Measurements from ENCODE around the gene RXRA. TPM values are rescaled to one million over a fixed set of nuclear protein-coding genes. Genes with fewer than 3 reads are reported as not detected.

Gene RXRA
- total RNA-seq, 1 donor from 2014 or later = 90.8 TPM

DNA sequence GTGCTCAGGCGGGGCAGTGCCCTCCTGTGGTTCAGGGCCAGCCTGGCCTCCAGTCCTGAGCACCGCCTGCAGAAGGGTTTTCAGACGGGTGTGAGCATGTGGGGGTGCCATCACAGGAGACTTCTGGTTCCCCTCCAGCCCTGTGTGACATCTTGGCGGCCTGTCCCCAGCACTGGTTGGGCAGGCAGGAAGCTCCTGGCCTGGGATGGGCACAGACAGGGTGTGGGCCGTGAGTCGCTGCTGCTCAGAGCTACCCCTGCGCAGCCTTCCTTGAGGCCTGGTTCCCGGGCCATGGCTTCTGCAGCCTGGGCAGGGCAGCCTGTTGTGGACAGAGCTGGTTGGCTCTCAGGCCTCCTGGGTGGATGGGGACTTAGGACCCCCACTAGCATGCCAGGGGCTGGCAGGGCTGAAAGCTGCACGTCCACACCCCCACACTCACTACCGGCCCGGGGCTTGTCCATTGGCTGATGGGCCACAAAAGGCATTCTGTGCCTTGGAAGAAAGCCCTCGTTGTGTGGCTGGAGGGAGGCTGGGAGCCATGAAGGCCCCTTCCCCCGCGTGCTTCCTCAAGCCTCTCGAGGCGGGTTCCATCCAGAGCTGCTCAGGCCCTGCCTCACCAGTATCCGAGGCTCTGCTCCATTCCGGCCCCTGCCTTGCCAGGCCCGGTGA, 58.7 kb downstream of the RXRA start:
- intact Hi-C loops (cut with micrococcal nuclease) = no loop called here
- ATAC-seq = peak; percentile 4
- no peak for DNase-seq

DNA sequence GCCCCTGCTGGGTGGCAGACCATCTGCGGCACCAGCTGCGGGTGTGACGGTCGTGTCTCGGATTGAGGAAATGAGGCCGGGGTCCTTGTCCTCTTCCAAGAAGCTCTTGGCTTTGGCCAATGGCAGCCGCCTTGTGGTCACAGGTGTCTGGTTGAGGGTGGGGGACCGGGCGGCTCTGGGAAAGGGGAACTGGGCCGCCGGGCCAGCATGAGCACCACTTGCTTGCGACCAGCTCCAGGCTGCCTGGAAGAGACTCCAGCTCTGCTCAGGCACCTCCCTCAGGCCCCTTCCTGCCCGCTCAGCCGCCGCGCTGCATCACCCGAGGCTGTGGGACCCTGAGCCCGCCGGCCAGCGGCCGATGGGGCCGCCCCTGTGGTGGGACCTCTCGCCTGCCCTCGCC, 59.7 kb downstream of the RXRA start:
- intact Hi-C loops (cut with micrococcal nuclease) = no loop called here
- no peak for ATAC-seq
- no peak for DNase-seq

DNA sequence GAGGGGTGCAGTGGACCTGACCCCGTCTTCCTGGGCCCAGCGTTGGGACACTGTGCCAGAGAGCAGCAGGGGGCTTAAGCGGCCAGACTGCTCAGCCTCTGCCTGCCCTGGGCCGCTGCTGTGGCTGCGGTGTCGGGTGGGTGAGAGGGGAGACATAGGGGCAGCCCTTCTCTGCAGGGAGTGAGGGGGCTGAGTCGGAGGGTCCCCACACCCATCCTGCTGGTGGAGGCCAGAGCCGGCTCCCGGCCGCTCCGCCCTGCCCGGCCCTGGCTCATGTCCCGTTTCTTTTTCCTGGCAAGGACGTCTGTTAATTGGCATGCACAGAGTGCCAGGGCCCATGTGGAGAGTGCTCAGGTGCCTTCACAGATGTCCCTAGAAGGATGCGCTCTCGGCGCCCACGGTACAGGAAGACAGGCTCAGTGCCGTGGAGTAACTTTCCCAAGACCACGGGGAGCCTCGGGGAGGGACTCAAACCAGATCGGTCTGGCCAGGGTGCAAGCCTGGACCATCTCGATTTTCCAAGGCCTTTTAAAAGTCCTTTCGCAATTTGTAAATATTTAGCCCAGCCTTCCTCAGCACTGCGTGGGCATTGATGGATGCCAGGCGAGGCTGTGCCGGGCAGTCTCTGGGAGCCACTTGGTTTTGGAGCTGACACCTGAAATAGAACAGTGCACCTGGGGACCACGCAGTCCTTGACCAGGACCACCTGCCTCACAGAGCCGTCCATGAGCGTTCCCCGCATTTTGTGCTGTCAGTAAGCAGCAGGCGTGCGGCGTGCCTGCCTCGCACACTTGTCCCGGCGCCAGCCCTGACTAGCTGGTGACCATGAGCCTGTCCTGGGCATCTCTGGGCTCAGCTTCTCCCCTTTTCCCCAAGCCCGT, 60.9 kb downstream of the RXRA start:
- DNase-seq (peak; percentile 73), ATAC-seq (peak; percentile 70)
- intact Hi-C loops (cut with micrococcal nuclease) = no loop called here

DNA sequence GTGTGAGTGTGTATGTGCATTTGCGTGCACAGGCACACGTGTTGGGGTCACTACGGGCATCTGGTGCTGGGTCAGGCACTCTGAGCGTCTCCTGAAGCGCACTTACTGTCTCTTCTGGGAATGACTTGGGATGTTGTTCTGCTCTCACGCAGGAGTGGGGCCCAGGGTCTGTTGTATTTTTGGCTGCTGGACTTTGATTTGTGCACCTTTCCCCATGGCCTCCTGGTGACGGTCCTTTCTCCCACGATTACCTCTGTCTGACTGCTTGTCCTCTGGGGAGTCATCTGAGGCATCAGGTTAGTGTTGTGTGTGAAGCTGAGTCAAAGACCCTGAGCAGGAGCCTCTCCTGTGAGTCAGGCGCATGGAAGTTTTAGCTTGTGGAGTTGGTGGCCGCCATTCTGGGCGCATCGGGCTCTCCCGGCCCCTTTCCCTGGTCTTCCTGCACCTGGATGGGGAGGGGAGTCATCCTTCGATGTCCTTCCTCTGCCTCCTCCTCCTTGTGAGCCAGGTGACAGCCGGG, 62.1 kb downstream of the RXRA start:
- intact Hi-C loops (cut with micrococcal nuclease) = no loop called here
- DNase-seq = no peak
- ATAC-seq = no peak

DNA sequence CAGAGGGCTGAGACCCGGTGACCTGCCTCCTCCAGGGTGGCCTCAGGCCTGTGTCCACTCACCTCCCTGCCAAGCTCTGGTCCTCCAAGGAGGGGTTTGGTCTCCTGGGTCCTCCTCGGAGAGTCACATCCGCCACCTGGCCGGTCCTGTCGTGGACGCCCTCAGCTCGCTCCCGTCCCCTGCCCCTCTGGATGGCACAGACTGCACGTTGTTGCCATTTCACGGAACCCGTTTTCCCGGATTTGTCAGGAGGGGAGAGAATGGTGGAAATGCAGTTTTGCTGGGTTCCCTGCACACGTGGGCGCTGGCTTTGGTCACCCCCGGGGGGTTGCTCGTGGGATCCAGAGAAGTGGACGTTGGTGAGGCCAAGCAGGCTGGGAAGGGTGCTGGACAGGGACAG, 62.7 kb downstream of the RXRA start:
- intact Hi-C loops (cut with micrococcal nuclease) = no loop called here
- ATAC-seq (no peak), DNase-seq (no peak)

DNA sequence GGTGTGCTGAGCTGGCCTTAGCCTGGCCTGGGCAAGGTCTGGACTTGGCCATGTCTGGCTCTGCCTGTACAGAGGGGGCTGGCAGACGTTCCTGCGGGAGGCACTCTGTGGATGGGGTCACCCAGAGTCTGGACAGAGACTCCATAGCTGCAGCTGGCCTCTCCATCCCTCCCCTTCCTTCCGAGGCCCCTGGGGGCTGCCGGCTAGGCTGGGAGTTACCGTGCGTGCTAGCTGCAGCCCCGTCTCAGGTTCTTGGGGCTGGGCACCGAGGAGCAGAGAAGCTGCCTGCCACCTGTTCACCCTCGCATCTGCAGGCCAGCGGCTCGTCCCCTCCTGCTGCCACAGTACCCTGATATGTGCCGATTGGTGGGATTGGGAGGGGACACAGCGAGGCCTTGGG, 63.4 kb downstream of the RXRA start:
- DNase-seq = peak; percentile 41
- no peak for ATAC-seq
- intact Hi-C loops (cut with micrococcal nuclease) = no loop called here

DNA sequence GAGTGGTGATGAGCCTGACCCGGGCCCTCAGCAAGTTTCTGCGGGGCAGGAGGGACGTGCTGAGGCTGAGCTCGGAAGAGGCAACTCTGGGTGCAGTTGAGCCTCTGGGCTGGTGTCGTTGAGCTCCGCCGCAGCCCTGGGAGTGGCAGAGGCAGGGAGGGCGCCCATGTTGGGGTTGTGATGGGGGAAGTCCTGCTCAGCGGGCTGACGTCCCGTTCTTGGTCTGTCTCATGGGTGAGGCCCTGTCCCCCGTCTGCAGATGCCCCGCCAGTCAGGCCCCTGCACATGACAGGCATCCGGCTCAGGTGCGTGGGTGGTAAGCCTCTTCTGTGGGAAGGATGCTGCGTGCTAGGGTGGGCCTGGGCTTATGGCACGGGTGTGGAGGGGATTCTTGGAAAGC, 64.3 kb downstream of the RXRA start:
- no peak for ATAC-seq
- intact Hi-C loops (cut with micrococcal nuclease) = no loop called here
- DNase-seq = no peak

DNA sequence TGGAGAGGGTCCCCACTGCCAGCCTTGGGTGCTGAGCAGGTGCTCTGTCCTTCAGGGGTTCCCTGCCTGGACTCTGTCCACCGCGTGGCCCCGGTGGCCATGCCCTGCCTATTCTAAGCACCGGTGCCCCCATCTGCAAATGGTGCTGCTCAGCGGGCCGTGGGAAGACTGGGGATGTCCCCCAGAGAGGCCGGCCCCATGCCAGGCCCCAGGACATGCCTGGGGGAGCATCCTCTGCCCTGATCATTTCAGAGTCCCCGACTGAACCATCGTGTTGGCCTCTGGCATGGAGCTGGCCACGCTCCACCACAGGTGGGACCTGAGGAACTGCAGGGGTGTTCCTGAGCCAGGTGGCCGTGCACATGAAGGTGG, 64.7 kb downstream of the RXRA start:
- ATAC-seq = no peak
- intact Hi-C loops (cut with micrococcal nuclease) = no loop called here
- no peak for DNase-seq

DNA sequence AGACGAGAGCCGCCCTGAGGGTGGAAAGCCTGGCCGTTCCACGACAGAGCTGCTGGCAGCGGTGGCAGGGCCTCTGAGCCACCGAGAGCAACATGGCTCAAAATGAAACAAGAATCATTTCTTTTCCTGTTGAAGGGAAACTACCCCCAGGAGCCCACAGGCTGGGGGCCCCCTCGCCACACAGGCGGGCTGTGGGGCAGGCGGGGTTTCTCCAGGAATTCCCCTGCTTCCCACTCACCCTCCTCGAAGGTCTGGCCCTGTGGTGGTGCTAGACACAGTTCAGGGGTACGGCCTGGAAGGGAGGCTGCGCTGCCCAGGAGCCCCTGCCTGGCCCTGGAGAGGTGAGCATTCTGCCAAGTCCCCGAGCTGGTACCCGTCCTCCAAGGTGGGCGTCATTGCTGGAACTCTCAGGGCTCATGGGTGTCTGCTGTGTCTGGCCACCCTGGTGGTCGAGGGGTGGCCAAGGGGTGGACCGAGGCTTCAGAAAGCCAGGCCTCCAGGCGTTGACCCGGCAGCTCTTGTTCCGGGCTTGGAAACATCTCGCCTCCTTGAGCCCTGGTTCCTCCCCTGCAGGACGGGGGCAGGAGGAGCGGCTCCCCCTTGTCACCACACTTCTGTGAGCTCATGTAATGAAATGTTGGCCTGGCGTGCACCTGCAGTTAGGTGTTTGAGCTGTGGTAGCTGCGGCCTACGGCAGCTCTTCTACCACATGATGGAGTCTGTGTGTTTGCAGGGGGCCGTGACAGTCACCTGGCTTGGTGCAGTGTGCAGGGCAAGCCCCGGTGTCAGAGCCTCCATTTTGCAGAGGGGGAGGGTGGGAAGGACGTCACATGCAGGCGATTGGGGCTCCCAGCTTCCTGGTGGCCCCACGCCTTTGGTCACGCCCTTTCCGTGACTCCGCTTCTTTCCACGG, 65.3 kb downstream of the RXRA start:
- intact Hi-C loops (cut with micrococcal nuclease) = no loop called here
- DNase-seq = no peak
- ATAC-seq = no peak

DNA sequence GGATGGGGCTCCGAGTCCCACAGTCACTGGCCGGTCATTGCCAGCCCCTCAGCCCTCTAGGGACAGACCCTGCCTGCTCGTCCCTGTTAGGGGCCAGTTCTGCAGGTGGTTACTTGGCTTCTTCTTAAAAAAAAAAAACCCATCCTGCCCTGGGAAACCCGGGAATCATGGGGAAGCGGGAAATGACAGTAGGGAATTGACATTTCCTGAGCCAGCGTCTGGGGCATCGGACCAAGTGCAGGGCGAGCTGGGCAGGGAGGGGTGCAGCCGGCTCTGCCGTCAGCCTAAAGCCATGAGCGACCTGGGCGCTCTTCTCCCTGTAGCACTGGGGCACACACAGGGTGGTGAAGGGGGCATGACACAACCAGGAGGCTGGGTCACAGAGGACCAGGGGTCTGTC, 66.6 kb downstream of the RXRA start:
- intact Hi-C loops (cut with micrococcal nuclease) = no loop called here
- no peak for DNase-seq
- ATAC-seq = no peak

DNA sequence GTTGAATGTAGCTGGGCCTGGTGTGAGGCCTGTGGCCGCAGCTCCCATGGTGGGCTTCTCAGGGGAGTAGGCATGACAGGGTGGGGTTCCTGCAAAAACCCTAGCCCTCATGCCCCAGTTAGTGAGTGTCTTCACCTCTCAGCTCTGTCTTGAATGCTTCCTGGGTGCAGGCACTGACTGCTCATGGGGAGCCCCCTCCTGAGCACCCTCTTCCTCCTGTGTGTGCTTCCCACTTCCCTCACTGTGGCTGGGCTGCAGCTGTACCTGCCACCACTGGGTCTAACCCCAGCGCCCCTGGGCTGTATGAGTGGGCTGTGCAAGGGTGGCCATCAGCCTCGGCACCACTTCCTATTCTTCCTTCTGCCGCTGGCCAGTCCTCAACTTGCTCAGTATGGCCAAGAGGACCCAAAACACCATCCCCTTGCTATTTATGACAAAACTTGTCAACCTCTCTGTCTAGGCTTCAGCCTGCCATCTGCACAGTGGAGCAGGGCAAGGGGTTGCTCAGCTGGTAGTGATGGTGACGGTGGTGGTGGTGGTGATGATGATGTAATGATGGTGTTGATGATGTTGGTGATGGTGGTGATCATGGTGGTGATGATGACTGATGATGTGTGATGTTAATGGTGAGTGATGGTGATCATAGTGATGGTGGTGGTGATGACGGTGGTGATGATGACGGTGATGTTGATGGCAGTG, 67.5 kb downstream of the RXRA start:
- DNase-seq (no peak), ATAC-seq (no peak)
- intact Hi-C loops (cut with micrococcal nuclease) = no loop called here

DNA sequence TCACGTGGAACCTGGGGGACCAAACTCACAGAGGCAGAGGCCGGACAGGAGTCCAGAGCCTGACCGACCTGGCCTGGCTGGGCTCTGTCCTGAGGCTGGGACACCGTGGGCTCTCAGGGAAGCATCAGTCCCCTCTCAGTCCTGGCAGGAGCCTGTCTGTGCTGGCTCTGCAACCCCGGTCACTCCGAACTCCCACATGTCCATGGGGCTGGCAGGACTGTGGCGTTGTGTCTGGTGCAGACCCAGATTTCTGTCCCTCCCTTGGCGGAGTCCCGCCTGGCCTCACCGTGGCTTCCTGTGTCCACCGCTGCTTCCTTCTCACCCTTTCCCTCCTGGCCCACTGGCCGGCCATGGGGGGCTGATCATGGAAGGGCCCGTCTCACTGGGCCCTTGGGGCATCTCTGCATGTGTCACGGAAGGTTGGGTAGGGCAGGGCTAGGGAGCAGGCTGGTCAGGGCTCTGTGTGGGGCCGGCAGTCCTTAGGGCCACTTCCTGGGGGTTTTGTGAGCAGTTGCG, 68.8 kb downstream of the RXRA start:
- peak; percentile 3 for ATAC-seq
- intact Hi-C loops (cut with micrococcal nuclease) = no loop called here
- no peak for DNase-seq

DNA sequence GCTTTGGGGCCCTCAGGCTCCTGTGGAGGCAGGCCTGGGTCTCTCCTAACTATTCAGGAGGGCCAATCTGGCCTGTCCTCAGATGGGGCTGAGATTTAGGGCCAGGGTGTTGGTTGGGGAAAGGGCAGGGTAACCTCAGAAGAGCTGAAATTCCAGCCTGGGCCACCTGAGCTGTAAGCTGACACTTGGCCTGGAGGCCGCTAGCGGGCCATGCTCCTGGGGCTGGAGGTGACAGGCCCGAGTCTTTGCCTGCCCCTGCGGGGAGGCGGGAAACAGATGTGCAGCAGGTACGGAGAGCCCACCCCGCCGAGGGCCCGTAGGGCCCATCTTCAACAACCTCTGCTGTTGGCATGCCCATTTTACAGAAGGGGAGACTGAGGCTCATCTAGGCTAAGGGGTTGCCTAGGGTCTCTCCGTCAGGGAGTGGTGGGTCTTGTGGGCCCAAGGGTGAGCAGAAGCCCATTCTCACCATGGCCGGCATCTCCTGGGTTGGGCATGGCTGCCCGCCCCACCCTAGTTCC, 69.5 kb downstream of the RXRA start:
- ATAC-seq (no peak), DNase-seq (no peak)
- intact Hi-C loops (cut with micrococcal nuclease) = no loop called here

DNA sequence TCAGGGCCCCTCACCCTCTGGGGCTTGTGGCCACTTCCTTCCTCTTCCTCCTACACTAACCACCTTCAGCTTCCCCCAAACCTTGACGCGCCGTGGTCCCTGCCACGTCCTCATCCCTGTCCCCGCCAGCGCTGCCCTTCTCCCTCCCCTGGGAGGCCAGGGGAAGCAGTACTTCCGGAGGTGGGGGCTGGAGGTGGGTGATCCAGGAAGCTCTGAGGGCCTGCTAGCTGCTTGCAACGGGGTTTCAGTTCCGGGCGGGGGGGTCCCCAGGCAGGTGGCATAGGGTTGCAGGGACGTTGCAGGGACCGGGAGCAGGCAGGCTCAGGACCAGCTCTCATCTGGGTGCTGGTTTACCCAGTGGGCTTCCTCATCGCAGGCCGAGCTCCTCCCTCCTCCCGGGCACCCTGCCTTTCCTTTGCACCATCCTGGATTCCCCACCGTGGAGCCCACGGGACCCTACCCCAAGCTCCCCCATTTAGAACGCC, 70.0 kb downstream of the RXRA start:
- intact Hi-C loops (cut with micrococcal nuclease) = no loop called here
- ATAC-seq (peak; percentile 7), DNase-seq (no peak)

DNA sequence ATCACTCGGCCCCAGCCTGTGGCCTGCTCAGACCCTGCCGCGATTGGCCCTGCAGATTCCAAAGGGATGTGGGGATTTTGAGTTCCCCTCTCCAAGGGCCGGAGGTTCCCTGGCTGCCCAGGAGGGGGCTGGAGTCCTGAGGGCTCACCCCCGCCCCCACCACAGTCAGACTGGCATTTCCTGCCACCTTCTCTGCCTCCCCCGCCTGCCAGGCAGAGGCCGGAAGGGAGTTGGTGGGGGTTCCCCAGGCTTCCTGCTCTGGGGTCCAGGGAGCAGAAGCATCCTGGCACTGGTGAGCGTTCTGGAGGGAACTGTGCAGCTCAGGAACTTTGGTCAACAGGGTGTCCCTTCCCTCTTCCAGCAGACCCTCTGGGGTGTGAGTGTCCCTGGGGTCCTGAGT, 70.6 kb downstream of the RXRA start:
- ATAC-seq (peak; percentile 2), DNase-seq (no peak)
- intact Hi-C loops (cut with micrococcal nuclease) = no loop called here

DNA sequence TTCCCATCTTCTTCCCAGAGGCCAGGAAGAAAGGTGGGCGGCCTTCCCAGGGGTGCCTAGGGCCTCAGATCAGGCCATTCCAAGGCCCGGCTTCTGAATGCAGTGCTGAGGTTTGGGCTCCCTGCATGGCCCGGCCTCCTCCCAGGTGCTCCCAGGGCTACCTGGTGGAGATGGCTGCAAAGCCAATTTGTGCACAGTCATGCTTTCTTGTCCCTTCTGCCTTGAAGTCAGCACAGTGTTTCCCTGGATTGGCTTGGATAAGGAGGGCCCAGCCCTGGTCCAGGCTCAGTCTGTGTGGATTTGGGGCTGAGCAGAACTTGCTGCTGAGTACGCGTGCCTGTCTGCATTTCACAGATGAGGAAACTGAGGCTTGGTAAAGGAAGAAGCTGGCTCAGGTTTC, 72.5 kb downstream of the RXRA start:
- intact Hi-C loops (cut with micrococcal nuclease) = no loop called here
- DNase-seq (no peak), ATAC-seq (no peak)

DNA sequence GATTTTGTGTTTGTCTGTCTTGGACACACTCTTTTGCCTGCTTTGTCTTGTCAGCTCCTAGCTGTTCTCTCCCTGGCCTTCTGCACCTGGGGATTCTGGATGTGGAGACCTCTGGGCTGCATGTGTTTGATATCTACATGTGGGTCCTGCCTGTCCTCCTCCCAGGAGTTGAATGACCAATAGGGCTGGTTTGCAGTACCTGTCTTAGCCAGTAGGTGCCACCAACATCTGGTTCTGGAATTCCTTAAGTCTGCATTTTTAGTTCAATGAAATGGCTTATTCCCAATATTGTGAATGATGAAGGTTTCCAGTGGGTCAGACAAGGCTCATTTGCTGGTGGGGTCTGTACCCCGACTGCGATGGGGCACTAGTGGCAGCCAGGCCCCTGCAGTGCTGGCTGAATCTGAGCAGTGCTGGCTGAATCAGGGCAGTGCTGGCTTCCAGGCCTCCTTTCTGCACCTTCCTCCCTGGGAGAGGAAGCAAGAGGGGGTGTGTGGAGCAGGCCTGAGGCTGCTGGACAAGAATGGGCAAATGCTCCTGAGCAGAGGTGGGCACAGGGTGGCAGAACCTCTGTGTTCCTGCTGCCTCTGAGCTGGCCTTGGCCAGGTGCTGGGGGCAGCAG, 73.3 kb downstream of the RXRA start:
- DNase-seq (no peak), ATAC-seq (no peak)
- intact Hi-C loops (cut with micrococcal nuclease) = no loop called here

DNA sequence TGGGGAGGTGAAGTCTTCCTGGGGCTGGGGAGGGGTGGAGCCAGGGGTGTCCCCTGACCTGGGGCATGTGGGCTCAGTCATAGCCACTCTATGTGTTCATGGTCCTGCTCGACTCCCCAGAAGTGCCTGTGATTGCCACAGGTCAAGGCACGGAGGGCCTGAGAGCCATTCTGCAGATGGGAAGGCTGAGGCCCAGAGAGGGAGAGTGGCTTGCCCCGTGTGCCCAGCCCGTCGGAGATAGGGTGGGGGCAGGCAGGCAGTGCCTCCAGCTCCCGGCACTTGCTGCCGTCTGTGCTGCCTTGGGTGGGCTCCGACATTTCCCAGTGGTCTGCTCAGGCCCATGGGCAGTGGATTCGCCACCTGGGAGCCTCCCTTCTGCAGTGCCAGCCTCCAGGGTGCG, 74.0 kb downstream of the RXRA start:
- DNase-seq = no peak
- intact Hi-C loops (cut with micrococcal nuclease) = no loop called here
- no peak for ATAC-seq
